K562 (cell line): ENCODE data around the gene JAKMIP2. TPM values are rescaled to one million over a fixed set of nuclear protein-coding genes. Genes with fewer than 3 reads are reported as not detected.

Experiments used
- ATAC-seq: fragments of 200-7000 bp; cut with Tn5 transposase; 3 replicates; pipeline ENCODE4 v1.9.1; 2020; ENCODE audit warnings: moderate library complexity
- BruUV-seq: library from RNA; stranded (reverse); fragments of 400-500 nt; replicated peaks from 2 replicates; lab custom pipeline; 2021; lab: Mats Ljungman, UMichigan
- CTCF ChIA-PET: fragments of 300-600 bp; formaldehyde crosslinking; extraction: SDS; loops from one replicate; lab custom pipeline; 2021; ENCODE audit warnings: low intra/inter-chr PET ratio; lab: Yijun Ruan, JAX
- POLR2A ChIA-PET: fragments of 300-600, 350-650 bp; sonication (Branson Sonifier 250); formaldehyde crosslinking; extraction: SDS; loops from one replicate; lab custom pipeline; 2021; ENCODE audit warnings: antibody characterized with exemption, inconsistent platforms; lab: Yijun Ruan, JAX
- DNase-seq, 4 experiments: peaks; one replicate each; pipeline versions ENCODE4 v3.0.0 to v3.0.0-alpha.2; 2011 to 2018; ENCODE audit warnings: low spot score in 3 of 4, mixed read lengths in 3 of 4; ENCODE audit errors: extremely low read depth in 1 of 4
- FAIRE-seq: peaks from 2 replicates; lab custom pipeline; 2011; peaks lifted over from hg19 to GRCh38; lab: Jason Lieb, UNC
- H2AFZ ChIP-seq: 2 replicates; pipeline ENCODE4 v1.6.0; 2011; ENCODE audit warnings: low read depth, low read length, control low read depth, inconsistent platforms
- H3K27ac ChIP-seq: fragments of 200-600 bp; 3 replicates; pipeline ENCODE4 v1.8.0; 2011; ENCODE audit warnings: low read depth, mild to moderate bottlenecking, control low read depth, inconsistent platforms, low read length, moderate library complexity, mixed read lengths; ENCODE audit errors: extremely low read depth
- H3K27me3 ChIP-seq, 2 experiments: fragments of 300-600 bp in 1 of 2; 2 replicates in 1 of 2; 3 replicates in 1 of 2; pipeline versions ENCODE4 v1.6.0 to v1.8.0; 2011; ENCODE audit warnings: inconsistent platforms in 2 of 2, low read length in 2 of 2, mild to moderate bottlenecking in 1 of 2, mixed read lengths in 1 of 2, moderate library complexity in 1 of 2; ENCODE audit not compliant: control insufficient read depth in 2 of 2, insufficient read depth in 2 of 2
- H3K36me3 ChIP-seq: fragments of 300-600 bp; 3 replicates; pipeline ENCODE4 v1.8.0; 2011; ENCODE audit warnings: mild to moderate bottlenecking, low read length, inconsistent platforms; ENCODE audit not compliant: control insufficient read depth, insufficient read depth
- H3K4me1 ChIP-seq, 2 experiments: fragments of 200-600 bp in 1 of 2; replicated peaks in 1 of 2; 2 replicates in 1 of 2; 3 replicates in 1 of 2; pipeline versions ENCODE4 v1.5.1 to v1.8.0; 2011; ENCODE audit warnings: inconsistent platforms in 2 of 2, low read length in 2 of 2, mild to moderate bottlenecking in 1 of 2, mixed read lengths in 1 of 2, moderate library complexity in 1 of 2; ENCODE audit not compliant: control insufficient read depth in 2 of 2, insufficient read depth in 2 of 2
- H3K4me2 ChIP-seq: 2 replicates; pipeline ENCODE4 v1.6.1; 2011; ENCODE audit warnings: low read length, control low read depth, inconsistent platforms, mixed read lengths; ENCODE audit not compliant: insufficient read depth
- H3K4me3 ChIP-seq: fragments of 200-600 bp; sonication (generic), shearing (Covaris generic); 2 replicates; pipeline ENCODE4 v1.5.1; 2016; ENCODE audit warnings: control low read depth, inconsistent platforms
- H3K79me2 ChIP-seq: fragments of 200-600 bp; 3 replicates; pipeline ENCODE4 v1.8.0; 2011; ENCODE audit warnings: low read length, inconsistent platforms; ENCODE audit not compliant: control insufficient read depth, insufficient read depth
- H3K9ac ChIP-seq, 2 experiments: 2 replicates each; pipeline versions ENCODE4 v1.6.0 to v1.6.1; 2011; ENCODE audit warnings: low read depth in 2 of 2, low read length in 2 of 2, control low read depth in 1 of 2, inconsistent platforms in 1 of 2, mild to moderate bottlenecking in 1 of 2, mixed read lengths in 1 of 2; ENCODE audit not compliant: insufficient read depth in 1 of 2
- H3K9me1 ChIP-seq: one replicate; pipeline ENCODE4 v1.6.0; 2011; ENCODE audit warnings: inconsistent platforms, mild to moderate bottlenecking, low read length, moderate library complexity; ENCODE audit not compliant: control insufficient read depth, insufficient read depth
- H3K9me3 ChIP-seq: replicated peaks from 2 replicates; pipeline ENCODE4 v1.5.1; 2011; ENCODE audit warnings: low read depth, low read length, inconsistent platforms; ENCODE audit not compliant: control insufficient read depth, insufficient read depth
- H4K20me1 ChIP-seq: replicated peaks from 2 replicates; pipeline ENCODE4 v1.6.1; 2011; ENCODE audit warnings: low read length, inconsistent platforms, mixed read lengths; ENCODE audit not compliant: control insufficient read depth, insufficient read depth
- ASH1L ChIP-seq: fragments of 450-650 bp; IDR thresholded peaks from 2 replicates; pipeline ENCODE4 v1.6.1; 2018; ENCODE audit warnings: borderline replicate concordance, mild to moderate bottlenecking, low read depth; ENCODE audit not compliant: partially characterized antibody
- EP400 ChIP-seq: fragments of 450-650 bp; IDR thresholded peaks from 2 replicates; pipeline ENCODE4 v1.6.1; 2017; ENCODE audit warnings: antibody characterized with exemption, mild to moderate bottlenecking, moderate library complexity
- ETS1 ChIP-seq: conservative IDR thresholded peaks from 2 replicates; pipeline ENCODE4 v1.6.1; 2011; ENCODE audit warnings: low read depth, mild to moderate bottlenecking, low read length; ENCODE audit not compliant: control insufficient read depth
- ETV1 ChIP-seq: fragments of 450-650 bp; conservative IDR thresholded peaks from 2 replicates; pipeline ENCODE4 v1.6.1; 2016; ENCODE audit warnings: missing genetic modification characterization, control low read depth, low read depth, missing compliant biosample characterization
- GATA2 ChIP-seq: sonication (generic); formaldehyde crosslinking; IDR thresholded peaks from 2 replicates; pipeline ENCODE4 v1.4.0; 2020; ENCODE audit warnings: mild to moderate bottlenecking, missing genetic modification reagents
- PML ChIP-seq: IDR thresholded peaks from 2 replicates; pipeline ENCODE4 v1.6.1; 2012; ENCODE audit warnings: low read length, inconsistent platforms
- SIN3B ChIP-seq: fragments of 450-650 bp; IDR thresholded peaks from 2 replicates; pipeline ENCODE4 v1.6.1; 2017; ENCODE audit warnings: low read depth, mild to moderate bottlenecking, moderate library complexity
- TRIM28 ChIP-seq: fragments of 450-650 bp; IDR thresholded peaks from 2 replicates; pipeline ENCODE4 v1.6.1; 2017
- ZKSCAN8 ChIP-seq: fragments of 200-800 bp; sonication (Bioruptor generic); IDR thresholded peaks from 2 replicates; pipeline ENCODE4 v1.6.1; 2016; ENCODE audit warnings: missing genetic modification characterization, missing compliant biosample characterization
- WGBS: fragments of 100-300 bp; shearing (Covaris generic); methylation state at CpG from one replicate; pipeline ENCODE4 v1.1.6; 2016; ENCODE audit warnings: low coverage, mixed read lengths; ENCODE audit not compliant: insufficient coverage; ENCODE audit errors: missing lambda C conversion rate; 5-methylcytosine and 5-hydroxymethylcytosine counted together
- in situ Hi-C: fragments of 300-500 bp; cut with MboI; formaldehyde crosslinking; loops from 4 replicates; pipeline ENCODE4 v1.15.0; 2018; ENCODE audit warnings: inconsistent platforms, mixed read lengths
- intact Hi-C: fragments of 100-400 bp; cut with micrococcal nuclease; formaldehyde crosslinking; loops from 2 replicates; pipeline ENCODE4 v1.14.2; 2022
- polyA plus RNA-seq, 8 experiments: library from polyadenylated mRNA; depleted of rRNA in 4 of 8; stranded (reverse) in 5 of 8; unstranded in 3 of 8; fragments of >200 nt; fragmentation: Nextera tagmentation in 2 of 8; fragmentation: Illumina TruSeq in 1 of 8; extraction: Ambion mirVana in 2 of 8; extraction: Trizol in 1 of 8; gene quantifications; 2 replicates each; pipeline versions ENCODE4 v1.2.1 to v1.2.3, GENCODE V29; 2011 to 2014; ENCODE audit warnings: inconsistent platforms in 1 of 8, missing spikeins in 1 of 8
- total RNA-seq, 7 experiments: library from RNA; depleted of rRNA in 6 of 7; stranded (reverse); fragments of >200 nt in 6 of 7; fragmentation: Illumina TruSeq in 2 of 7; extraction: Trizol in 2 of 7; gene quantifications; 2 replicates each; pipeline versions ENCODE4 v1.2.1 to v1.2.3, GENCODE V29; 2011 to 2021; ENCODE audit warnings: low replicate concordance in 1 of 7

Gene JAKMIP2
- total and polyA plus RNA-seq, 9 of the 15 experiments (the other 6 are each of a cell fraction or from before 2014, with no cell fraction given) = not detected

- Histone ChIP-seq H3K4me2 (no peak overlapping the region), H3K4me3 (no peak overlapping the region), H3K4me1 (no peaks in the 10 kb centered on the region), H3K27me3 (no peaks in the 10 kb centered on the region), H2AFZ (no peak overlapping the region), H3K9me3 (no peaks in the 10 kb centered on the region), H3K79me2 (no peaks in the 10 kb centered on the region), H3K27ac (no peak overlapping the region), H3K9me1 (no peaks in the 10 kb centered on the region), H3K9ac (no peak overlapping the region), H4K20me1 (no peaks in the 10 kb centered on the region), H3K36me3 (no peaks in the 10 kb centered on the region)
- TF ChIP-seq ZKSCAN8 (CRISPR knock-in tag) (no peak), ASH1L (no peak), ETS1 (no peak), ETV1 (no peak), SIN3B (no peak), GATA2 (CRISPR knock-in tag) (no peak), EP400 (no peak), TRIM28 (no peak), PML (no peak)
- FAIRE-seq = no peak
- POLR2A ChIA-PET = no interaction called here
- ATAC-seq = no peak
- intact Hi-C loops = no loop called here
- DNase-seq = no peak
- no TSS peak for BruUV-seq
- WGBS = 3% methylated on average over 2 of the region's 2 CpGs
- in situ Hi-C loops = no loop called here
- CTCF ChIA-PET = no interaction called here
Measured at GRCh38 chr5:147619281-147619878, 163.1 kb downstream of the JAKMIP2 start.
